ENCODE data around the gene TCF12.

GRCh38 chr15:57025264-57025926 lies 107.0 kb downstream of the TCF12 start:
- TF ChIP-seq CTCF (optimal IDR thresholded peaks at IDR 0.05 in 1 of 3, IDR thresholded peaks at IDR 0.05 in 1 of 3, conservative IDR thresholded peaks at IDR 0.05 in 1 of 3; ENCODE audit: extremely low read depth in 1 of 3, insufficient read depth in 2 of 3, low read length in 3 of 3), result no peak
- TF ChIP-seq EZH2 (IDR thresholded peaks at IDR 0.05; ENCODE audit: low read length), result no peak

Data from keratinocyte (primary cell).